GM21737 (cell line): ENCODE measurements around the gene SEMA5A.

Source experiments
- ATAC-seq: cut with Tn5 transposase; IDR thresholded peaks from one replicate; pipeline ENCODE4 v1.9.1; 2021; ENCODE audit warnings: mild to moderate bottlenecking, moderate library complexity; ENCODE audit not compliant: unreplicated experiment

Gene SEMA5A

DNA sequence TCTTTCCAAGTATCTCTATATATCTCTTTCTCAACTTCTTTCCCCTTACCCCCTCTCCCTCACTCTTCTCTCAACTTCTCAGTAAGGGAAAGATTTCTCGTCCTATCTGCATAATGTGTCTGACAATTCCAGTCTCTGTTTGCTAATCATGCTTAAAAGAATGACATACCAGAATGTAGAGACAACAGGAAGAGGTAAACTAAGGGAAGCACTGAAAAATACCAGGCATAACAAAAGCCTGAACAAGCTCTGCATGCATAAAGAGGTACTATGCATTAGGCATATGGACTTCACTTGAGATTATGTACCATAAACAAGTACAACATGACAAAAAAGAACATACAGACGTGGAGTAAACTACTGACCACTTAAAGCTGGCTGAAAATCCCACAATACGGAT is 62.6 kb downstream of the SEMA5A start:
- no peak for ATAC-seq

DNA sequence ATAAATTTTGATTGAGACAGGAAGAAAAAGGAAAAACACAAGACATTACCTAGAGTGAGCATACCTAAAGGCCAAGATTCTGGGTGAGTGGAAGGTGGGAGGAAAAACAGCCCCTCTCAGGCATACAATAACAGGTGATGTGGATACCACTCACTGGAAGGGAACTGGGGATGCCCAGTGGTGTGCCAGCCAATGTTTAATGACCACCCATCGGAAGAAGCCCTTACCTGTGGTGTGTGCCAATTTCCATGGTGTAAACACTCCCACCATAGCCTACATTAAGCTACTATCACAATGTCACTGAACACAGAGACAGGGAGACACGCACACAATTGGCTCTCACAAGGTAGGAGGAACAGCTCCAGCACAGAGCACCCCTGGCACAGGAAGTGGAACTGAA is 63.5 kb downstream of the SEMA5A start:
- no peak for ATAC-seq

DNA sequence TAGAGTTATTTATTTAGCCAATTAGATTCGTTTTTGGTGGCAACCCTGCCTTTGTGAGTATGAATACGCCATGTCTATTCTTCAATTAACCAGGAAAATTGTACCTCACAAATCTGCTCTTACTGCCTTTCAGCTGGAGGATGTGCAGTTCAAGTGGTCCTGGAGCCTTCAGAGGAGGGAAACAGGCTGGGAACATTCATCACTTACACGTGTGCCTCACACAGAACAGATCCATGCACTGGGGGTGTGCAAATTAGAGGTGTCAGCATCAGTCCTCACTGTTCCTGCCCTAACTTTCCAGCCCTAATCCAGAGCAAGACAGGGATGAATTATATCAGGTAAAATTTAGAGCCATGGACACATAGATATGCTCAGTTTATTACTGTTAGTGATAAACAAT is 65.4 kb downstream of the SEMA5A start:
- no peak for ATAC-seq

DNA sequence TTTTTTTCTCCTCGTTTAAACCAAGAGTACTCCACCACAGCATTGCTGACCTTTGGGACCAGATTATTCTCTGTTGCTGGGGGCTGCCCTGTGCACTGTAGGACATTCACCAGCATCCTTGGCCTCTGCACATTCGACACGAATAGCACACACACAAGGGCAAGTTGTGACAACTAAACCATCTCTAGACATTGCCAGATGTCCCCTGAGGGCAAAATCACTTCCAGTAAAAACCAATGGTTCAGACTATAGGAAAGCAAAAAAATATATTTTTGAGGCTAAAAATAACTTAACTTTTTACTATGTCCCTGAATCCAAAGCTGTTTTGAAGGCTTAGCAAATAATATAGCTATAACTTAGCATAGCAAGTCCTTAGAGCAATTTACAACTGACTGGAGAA is 65.9 kb downstream of the SEMA5A start:
- no peak for ATAC-seq

DNA sequence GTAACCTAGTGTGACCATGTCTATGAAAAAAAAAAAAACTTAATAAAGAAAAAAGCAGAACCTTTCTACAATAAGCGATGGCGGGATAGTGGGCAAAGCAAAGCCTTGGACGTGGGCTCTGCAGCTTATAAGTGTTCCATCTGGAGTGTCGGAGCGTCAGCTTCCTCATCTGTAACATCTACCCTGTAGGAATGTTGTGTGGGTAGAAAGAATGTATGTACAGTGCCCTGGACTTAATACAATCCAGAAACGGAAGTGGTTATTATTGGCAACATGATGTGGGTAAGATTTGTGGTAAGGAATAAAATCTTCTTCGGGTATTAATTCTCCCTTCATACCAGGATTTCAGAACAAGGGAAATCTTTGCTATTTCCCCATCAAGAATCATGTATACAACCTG is 66.5 kb downstream of the SEMA5A start:
- no peak for ATAC-seq

DNA sequence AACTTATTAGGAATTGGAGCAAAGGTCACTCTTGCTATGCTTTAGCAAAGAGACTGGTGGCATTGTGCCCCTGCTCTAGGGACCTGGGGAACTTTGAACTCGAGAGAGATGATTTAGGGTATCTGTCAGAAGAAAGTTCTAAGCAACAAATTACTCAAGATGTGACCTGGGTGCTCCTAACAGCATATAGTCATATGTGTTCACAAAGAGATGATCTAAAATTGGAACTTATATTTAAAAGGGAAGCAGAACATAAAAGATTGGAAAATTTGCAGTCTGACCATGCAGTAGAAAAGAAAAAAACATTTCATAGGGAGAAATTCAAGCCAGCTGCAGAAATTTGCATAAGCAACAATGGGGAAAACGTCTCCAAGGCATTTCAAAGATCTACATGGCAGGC is 68.3 kb downstream of the SEMA5A start:
- ATAC-seq = no peak

DNA sequence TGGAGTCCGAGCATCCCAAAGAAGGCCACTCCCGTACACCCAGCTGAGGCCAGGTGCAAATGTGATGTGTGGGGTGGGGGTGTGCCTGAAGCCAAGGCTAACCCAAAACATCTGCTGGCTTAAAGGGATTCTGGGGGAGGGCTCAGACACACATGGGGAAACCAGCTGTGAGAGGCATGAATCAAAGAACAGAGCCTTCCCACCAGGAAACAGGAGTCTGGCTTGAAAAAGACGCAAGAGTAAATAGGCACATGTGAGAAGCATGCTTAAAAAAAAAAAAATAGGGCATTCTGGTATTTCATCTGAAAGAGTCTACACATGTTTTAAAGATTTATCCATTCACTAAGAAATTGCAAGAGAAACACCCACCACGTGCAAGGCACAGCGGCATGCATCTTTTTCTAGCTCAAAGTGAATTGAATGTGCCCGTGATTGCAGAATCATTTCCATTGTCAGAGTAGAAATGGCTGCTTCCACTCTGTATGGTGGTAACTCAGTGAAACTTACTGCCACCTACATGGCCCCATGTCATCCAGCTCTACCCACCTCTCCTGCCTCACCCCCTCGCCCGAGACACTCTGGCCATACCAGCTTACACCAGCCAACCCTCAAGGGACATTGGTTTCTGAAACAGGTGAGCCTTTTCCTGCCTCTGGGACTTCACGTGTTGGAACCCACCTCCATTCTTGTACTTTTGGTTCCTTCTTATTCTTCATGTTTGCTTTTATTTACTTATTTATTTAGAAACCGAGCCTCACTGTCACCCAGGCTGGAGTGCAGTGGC is 71.5 kb downstream of the SEMA5A start:
- ATAC-seq = no peak

DNA sequence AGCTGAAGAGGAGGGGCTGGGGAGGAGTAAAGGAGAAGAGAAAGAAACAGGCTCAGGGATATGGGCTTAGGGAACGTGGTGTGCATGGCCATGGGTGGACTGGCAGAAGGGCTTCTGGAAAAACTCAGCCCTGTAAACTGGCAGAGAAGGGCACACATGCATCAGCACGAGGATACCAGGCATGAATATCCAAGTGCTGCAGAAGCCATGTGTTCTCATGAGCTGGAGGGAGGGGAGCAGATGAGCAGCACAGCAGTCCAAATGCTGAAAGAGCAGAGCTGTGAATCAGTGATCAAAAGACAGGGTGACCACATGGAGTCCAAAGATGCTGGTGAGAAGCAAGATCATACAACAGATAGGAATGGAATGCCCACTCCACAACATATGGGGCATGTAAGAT is 72.3 kb downstream of the SEMA5A start:
- ATAC-seq = no peak

DNA sequence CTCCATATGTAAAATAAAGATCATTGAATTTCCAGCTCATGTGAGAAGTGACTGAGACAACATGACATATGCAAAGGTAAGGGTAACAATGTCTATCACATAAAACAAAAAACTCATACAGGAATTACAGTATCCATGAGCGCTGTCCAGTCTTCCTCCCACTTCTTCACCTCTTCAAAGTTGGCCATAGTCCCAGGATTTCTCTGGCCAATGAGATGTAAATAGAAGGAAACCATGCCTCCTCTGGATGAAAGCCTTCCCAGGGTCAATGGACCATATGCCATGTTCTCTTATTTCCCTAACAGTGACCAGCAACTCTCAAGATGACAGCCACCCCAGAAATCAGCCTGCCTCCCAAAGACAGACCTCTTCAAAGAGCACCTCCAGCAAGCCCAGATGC is 75.5 kb downstream of the SEMA5A start:
- ATAC-seq = no peak

DNA sequence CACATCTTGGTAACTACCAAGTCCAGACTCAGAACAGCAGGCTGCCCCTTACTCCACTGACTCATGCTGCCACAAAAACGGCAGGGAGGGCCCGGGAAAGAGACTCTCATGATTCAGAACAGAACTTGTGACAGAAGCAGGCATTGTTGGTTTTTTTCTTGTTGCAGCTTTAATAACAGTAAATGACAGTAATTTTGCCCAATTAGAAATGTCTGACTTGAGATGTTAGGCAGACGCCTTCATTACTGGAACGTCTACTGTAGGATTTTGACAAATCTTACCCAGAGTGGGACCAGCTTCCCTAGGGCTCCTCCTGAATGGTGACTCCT is 77.9 kb downstream of the SEMA5A start:
- ATAC-seq = no peak

DNA sequence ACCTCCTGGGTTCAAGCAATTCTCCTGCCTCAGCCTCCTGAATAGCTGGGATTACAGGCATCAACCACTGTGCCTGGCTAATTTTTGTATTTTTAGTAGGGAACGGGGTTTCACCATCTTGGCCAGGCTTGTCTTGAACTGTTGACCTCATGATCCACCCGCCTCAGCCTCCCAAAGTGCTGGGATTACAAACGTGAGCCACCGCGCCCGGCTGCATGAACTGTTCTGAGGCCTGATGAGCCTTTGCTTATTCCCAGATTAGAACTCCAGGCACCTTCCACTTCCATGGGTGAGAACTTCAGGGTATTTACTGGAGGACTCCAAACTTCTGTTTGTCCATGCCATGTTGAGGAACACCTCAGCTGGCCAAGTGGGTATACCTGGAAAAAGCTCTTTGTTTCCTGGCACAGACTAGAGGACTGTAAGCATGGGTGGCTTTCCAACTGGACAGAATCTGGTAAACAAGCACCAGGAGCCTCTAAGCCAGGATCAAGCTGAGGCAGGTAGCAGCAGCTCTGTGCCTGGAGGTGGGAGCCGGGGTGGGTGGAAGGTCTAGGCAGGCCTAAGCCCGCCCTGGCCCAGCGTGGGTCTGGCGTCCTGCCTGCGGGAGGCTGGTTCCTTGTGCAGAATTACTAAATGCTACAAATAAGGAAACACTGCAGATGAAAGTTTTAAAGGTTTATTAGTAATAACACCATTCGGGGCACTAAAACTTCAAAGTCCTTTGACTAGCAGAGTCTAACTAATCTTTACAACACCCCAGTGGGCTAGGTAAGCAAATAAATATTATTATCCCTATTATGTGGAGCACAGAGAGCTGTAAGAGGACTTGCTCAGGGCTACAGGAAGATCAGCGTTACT is 78.4 kb downstream of the SEMA5A start:
- ATAC-seq = no peak

DNA sequence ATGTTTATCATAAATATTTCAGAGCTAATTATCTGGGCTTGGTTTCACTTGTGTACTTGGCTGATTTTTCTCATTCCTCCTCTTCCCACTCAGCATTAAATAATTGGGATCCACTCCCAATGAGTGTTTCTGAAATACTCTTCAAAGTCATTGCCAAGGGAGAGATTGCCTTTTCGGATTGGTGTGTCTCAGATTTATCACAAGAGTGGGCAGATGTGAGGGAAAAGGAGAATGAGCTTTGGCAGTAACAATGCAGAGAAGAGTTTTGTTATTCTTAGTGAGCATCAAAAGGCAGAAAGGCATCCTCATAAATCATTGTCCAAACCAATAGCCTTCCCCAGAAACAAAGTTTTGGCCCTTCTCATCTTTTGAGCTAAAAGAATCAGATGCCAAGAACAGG is 79.2 kb downstream of the SEMA5A start:
- ATAC-seq = no peak

DNA sequence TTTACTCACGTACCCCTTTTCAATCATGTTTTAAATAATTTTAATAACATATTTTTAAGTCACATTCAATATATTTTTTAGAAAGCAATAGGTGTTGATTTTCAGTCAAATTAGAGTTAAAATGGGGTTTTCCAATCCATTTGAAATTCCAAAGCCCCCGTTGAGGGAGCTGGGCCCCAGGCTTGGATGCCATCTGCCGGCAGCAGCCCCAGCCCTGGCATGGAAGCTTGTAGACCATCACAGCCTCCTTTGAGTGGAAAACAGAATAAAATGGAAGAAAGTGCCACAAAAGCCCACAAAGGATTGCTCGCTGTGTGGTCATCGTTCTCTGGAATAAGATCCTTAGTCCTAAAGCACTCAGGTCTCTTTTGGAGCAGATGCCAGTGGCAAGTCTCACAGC is 81.4 kb downstream of the SEMA5A start:
- ATAC-seq = no peak

DNA sequence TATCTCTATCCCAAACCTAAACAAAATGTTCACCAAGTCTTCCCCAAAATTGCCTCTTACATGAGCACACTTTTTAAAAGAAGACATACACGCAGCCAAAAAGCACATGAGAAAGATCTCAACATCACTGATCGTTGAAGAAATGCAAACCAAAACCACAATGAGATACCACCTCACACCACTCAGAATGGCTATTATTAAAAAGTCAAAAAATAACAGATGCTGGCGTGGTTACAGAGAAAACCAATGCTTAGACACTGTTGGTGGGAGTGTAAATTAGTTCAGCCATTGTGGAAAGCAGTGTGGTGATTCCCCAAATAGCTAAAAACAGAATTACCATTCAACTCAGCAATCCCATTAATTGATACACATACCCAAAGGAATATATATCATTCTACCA is 83.8 kb downstream of the SEMA5A start:
- ATAC-seq = no peak

DNA sequence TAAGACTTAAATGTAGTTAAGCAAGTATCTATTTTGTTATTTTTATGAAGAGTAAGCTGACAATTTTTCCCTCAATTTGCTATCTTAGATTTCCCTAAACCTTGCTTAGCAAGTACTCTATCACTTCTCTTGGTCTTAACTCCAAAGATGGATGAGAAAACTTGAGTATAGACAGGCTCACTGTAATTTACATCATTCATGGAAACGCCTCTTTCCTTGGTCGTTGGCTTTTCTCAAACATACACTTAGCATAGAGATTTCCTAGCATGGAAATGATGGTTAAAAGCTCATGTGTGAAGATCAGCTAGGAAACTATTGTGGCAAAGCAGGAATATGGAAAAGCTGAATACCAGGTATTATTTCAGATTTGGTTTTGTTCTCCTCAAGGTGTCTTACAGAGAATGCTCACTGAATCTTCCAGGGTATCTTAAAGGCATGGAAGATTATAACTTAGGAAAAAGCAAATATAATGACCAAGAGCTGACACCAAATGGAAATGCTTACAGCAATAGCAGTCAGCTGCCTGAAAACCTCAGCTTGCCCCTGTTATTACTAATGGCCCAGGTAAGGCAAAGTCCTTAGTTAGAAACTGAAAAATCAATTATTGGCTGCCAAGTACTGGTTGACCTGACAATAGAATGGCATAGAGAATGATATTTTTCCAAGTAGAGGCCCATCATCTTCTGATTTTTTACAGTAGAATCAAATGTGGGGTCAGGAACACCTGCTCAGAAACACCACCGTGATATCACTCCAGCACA is 84.8 kb downstream of the SEMA5A start:
- ATAC-seq = no peak

DNA sequence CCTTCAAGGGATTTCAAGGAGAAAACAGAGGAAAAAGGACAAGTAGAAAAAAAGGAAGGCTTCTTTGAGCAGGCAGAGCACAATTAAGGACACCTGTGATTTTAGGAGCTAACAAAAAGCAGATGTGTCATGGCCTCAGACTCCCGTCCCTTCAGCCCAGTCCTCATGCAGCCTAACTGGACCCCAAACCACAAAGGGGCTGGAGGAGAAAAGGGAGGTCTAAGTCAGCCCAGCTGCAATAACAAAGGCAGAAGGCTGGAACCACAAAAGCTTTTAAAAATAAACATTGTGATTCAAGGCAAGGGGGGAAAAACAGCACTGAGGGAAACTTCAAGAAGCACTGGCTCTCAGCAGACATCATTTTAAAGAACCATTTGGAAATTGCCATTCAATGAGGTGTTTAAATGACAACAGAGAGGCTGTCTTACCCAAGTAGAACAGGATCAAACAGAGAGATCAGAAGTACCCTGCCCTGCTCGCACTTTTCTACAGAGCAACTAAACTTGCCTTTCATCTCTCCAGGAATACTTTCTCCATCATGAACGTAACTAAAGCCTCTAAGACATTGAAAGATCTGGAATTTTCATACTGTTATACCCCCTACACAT is 89.3 kb downstream of the SEMA5A start:
- ATAC-seq = no peak

DNA sequence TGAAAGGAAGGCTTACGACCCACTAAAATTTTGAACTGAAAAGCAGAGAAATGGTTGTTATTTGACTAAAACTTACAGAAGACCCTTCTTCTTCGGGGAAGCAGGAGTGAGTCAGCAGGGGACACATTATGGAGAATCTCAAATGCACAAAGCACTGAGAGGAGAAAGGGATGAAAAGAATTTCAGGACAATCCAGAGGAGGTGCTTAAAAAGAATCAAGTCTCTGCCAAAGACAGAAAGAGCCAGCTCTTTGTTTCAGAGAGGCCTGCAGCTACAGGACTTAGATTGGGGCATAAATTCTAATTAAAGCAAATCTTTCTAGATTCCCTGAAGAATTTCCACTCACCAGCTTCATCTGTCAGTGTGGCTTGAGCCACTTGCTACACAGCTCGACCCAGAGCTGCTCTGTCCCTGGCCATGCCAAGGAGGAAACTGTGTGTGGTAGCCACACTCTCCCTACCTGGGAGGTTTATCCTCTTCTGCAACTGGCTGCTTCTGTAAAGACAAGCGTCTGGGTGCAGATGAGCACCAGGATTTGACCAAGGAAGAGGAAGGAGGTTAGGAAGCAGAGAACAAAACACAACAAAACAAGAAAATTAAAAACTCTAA is 89.9 kb downstream of the SEMA5A start:
- ATAC-seq = no peak

DNA sequence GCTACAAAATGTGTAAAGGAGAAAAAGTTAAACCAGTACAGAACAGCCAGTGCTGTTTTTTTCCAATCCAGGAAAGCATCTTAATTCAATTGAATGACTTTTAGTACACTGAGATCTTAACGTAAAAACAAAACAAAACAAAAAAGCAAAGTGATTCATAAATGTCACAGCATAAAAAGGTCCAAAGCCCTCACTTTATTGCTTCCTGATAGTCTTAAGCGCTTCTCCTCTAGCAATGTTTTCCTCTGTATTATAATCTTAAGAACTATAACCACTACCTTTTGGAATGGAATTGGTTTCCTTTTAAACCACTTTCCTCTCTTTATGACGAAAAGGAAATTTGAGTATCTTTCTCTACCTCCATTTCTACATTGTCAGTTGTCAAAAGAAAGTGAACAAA is 91.4 kb downstream of the SEMA5A start:
- ATAC-seq = no peak

DNA sequence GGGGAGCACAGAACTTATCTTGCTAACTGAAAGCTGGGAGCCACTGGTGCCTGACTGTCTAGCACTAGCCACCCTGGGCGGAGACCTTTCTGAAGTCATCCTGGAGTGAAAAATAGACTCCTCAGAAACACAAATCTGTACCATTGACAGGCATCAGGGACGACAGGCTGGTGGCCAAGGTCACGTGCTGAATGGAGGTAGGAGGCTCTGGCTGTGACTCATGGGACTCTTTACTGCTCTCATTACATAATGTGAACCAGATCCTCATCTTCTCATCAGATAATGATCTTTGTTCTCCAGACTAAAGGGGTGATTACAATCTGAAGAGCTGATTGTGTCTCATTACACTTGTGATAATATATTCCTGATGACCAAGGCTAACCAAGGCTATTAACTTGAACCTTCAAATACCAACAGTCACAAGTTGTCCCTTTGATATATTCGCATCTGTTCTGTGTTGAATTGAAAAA is 91.8 kb downstream of the SEMA5A start:
- no peak for ATAC-seq

DNA sequence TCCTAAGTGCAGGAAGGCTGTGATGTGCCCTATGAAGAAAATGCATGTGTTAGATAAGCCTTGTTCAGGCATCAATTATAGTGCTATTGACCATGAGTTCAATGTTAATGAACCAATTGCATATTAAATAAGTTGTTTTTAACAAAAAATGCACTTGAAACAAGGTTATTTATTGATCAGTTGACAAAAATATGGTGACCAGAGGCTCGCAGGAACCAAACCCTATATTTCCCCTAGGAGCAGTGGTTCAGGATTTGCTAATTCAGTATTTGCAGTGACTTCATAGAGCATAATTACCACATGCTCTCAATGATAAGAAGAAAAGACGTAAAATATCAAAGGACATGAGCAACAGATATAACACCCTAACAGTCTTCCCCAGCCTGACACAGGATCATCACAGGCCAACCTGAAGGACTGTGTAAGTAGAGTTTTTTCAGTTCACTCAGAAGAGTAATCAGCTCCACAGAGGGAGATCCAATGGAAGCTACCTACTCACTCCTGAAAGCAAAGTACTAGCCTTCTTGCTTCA is 92.3 kb downstream of the SEMA5A start:
- ATAC-seq = no peak

DNA sequence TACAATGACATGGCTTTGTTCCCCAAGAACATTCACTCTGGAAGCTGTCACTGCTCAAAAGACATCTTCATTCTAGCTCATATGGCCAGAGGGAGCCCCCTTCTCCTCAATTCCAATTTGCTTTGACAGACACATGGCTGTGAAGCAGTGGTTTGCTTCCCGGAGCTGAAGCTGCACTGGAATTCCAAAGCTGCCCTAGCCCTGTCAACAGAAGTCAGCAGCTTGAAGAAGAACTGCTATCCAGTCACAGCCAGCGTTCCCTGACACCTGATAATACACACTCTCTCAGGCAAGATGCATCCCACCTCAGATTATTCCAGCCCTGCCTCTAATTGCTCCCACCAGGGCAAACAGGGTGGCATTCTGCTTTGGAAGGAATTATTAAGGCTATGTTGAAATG is 93.7 kb downstream of the SEMA5A start:
- ATAC-seq = no peak
